B cell (primary cell): ENCODE results near the gene JPT2.

Experiments used
- EZH2 ChIP-seq: IDR thresholded peaks from 2 replicates; pipeline ENCODE4 v1.6.1; 2012; ENCODE audit warnings: borderline replicate concordance, low read depth, mild to moderate bottlenecking, moderate library complexity, low read length; ENCODE audit not compliant: insufficient read depth, poor library complexity, severe bottlenecking
- TF ChIP-seq, protein P1 (sequence below): fragments of 200-600 bp; IDR thresholded peaks from one replicate; pipeline ENCODE4 v1.8.0; 2022; ENCODE audit warnings: antibody characterized with exemption, mild to moderate bottlenecking

DNA sequence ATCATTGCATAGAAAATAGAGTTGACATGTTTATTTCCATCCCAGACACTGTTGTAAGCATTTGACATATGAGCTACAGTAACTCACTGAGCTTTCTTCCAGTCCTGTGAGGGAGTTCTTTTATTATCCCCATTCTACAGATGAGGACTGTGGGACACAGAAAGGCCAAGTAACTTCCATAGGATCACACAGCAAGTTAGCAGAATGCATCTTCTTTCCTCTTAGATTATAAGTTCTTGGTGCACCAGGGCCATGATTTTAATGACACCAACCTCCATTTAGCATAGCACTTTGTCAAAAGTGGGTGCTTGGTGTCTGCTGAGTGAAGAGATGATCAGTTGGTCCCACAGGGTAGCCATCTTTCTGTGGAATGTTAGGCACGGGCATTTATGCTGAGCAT is 12.7 kb downstream of the JPT2 start:
- TF ChIP-seq, protein P1, sequence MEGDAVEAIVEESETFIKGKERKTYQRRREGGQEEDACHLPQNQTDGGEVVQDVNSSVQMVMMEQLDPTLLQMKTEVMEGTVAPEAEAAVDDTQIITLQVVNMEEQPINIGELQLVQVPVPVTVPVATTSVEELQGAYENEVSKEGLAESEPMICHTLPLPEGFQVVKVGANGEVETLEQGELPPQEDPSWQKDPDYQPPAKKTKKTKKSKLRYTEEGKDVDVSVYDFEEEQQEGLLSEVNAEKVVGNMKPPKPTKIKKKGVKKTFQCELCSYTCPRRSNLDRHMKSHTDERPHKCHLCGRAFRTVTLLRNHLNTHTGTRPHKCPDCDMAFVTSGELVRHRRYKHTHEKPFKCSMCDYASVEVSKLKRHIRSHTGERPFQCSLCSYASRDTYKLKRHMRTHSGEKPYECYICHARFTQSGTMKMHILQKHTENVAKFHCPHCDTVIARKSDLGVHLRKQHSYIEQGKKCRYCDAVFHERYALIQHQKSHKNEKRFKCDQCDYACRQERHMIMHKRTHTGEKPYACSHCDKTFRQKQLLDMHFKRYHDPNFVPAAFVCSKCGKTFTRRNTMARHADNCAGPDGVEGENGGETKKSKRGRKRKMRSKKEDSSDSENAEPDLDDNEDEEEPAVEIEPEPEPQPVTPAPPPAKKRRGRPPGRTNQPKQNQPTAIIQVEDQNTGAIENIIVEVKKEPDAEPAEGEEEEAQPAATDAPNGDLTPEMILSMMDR = no peak
- no peak for TF ChIP-seq EZH2
